ENCODE measurements around the gene IL31RA. TPM values are rescaled to one million over a fixed set of nuclear protein-coding genes. Genes with fewer than 3 reads are reported as not detected.
A peak's percentile ranks its signal among the peaks of the same experiment; 100 is the strongest.
"Not testable (repeated sequence)": the region's sequence is repeated elsewhere in the genome, so short reads cannot be mapped to it uniquely, and the experiment has no call there.

IL31RA gene
- total and polyA plus RNA-seq, 10 of the 15 experiments (the other 5 are each of a cell fraction or from before 2014, with no cell fraction given), result 0.03 to 0.31 (median 0.11) TPM; not detected in 2

GRCh38 chr5:55936100-55936693 lies 85.0 kb downstream of the IL31RA start (continued):
- TF ChIP-seq SMC3 (IDR thresholded peaks at IDR 0.05; ENCODE audit: borderline replicate concordance, low read length) (peak; percentile 94), HCFC1 (IDR thresholded peaks at IDR 0.05; ENCODE audit: low read length) (no peak), IRF3 (IDR thresholded peaks at IDR 0.05) (no peak), NBN (IDR thresholded peaks at IDR 0.05) (no peak), CTCF (IDR thresholded peaks at IDR 0.05 in 2 of 3, conservative IDR thresholded peaks at IDR 0.05 in 1 of 3; ENCODE audit: control insufficient read depth in 2 of 3, extremely low read depth in 1 of 3, insufficient read depth in 1 of 3, low read depth in 3 of 3, low read length in 3 of 3) (peak; percentile 83 to 94 (median 87)), CHD4 (IDR thresholded peaks at IDR 0.05) (no peak), JUNB (IDR thresholded peaks at IDR 0.05) (no peak)

- H3K4me3 ChIP-seq; H2AFZ ChIP-seq (ENCODE audit: control insufficient read depth, low read depth, low read length); H3K4me1 ChIP-seq (ENCODE audit: control insufficient read depth, insufficient read depth, low read length); H3K27me3 ChIP-seq (replicated peaks in 1 of 2; ENCODE audit: control insufficient read depth in 2 of 2, insufficient read depth in 2 of 2, low read length in 1 of 2); H3K9me3 ChIP-seq (replicated peaks; ENCODE audit: control insufficient read depth, insufficient read depth, low read length); H4K20me1 ChIP-seq (ENCODE audit: control insufficient read depth, insufficient read depth); FAIRE-seq; H3K4me2 ChIP-seq (ENCODE audit: control insufficient read depth, insufficient read depth); H3K79me2 ChIP-seq (ENCODE audit: control insufficient read depth, insufficient read depth, low read length); H3K9ac ChIP-seq (ENCODE audit: control insufficient read depth, insufficient read depth, low read length); H3K36me3 ChIP-seq (ENCODE audit: control insufficient read depth in 2 of 2, insufficient read depth in 2 of 2, low read length in 1 of 2); BruUV-seq (replicated peaks); ATAC-seq; H3K27ac ChIP-seq (ENCODE audit: control insufficient read depth, insufficient read depth); DNase-seq (ENCODE audit: low read depth, low spot score): not testable (repeated sequence)
- POLR2A ChIA-PET, result interaction anchor here (2.1 kb wide), 1 partner anchor 263 kb away, joined by 4 read pairs; no protein-coding TSS in a partner anchor
- CTCF ChIA-PET, result interaction anchor here (1.1 to 5.5 kb wide), 25 partner anchors 9 to 765 kb away, joined by 3 to 114 read pairs (median 6); partner anchors contain the start of gene IL6ST
- SMC1A ChIA-PET (ENCODE audit: uncharacterized antibody, unreplicated experiment), result interaction anchor here (0.7 to 4.4 kb wide), 26 partner anchors 9 to 901 kb away, joined by 3 to 123 read pairs (median 8); no protein-coding TSS in a partner anchor
- peak; percentile 84 for TF ChIP-seq ZBTB40 (IDR thresholded peaks at IDR 0.05; ENCODE audit: borderline replicate concordance)
- in situ Hi-C loops (cut with MboI), result loop anchor here (10.0 kb wide), 1 partner anchor 897 kb away; no protein-coding TSS in a partner anchor
- intact Hi-C loops (cut with micrococcal nuclease; ENCODE audit: unreplicated experiment), result loop anchor here (2.0 kb wide), 1 partner anchor 331 kb away; no protein-coding TSS in a partner anchor
- RAD21 ChIA-PET (ENCODE audit: unreplicated experiment), result interaction anchor here (1.0 to 4.4 kb wide), 15 partner anchors 8 to 765 kb away, joined by 3 to 90 read pairs (median 6); no protein-coding TSS in a partner anchor
Observed at GRCh38 chr5:55937598-55937997, 86.4 kb downstream of the IL31RA start.

All from GM12878 (cell line).